ENCODE measurements around the gene EYA2. TPM values are rescaled to one million over a fixed set of nuclear protein-coding genes. Genes with fewer than 3 reads are reported as not detected.

EYA2 gene
- total RNA-seq, 4 donors from 2014 or later = 9.7 to 22.1 (median 14.3) TPM

DNA sequence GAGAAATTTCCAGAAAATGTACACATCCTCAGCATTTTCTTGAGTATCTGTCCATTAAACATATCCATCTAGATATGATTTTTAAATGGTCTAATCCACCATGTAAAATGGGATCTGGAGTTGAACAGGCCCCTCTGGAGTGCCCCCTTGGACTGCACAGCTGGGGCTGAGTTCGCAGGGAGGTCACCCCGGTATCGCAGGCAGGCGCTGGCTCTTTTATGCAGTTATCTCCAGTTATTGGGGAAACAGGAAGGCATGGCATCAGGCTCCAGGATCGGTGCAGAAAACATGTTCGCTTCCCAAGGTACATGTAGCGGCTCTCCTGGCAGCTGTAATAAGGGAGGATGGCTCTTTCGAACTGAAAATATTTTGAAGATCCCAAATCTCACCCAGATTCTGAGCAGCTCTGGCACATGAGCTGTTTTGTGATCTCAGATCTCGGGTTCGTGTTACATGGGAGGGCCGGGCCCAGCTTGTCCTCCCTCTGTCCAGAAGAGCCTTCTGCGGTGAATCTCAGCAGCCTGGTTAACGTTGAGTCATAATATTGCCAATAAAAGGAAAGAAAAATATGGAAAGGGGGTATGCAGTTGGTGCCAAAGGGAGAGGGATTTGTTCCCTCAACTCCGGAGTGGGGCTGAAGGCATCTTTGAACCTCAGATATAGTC is 167.7 kb downstream of the EYA2 start:
- intact Hi-C loops (cut with DNase I) = no loop called here
- 50 to 67% methylated on average over 11 of the region's 14 CpGs for WGBS, 2 donors
- H3K9me3 ChIP-seq = peaks cover 0 to 14% (median 0%) of the 10 kb centered on the region in 3 donors
- no peaks in the 10 kb centered on the region for H3K27me3 ChIP-seq
- no peak overlapping the region for H3K4me3 ChIP-seq
- peaks cover 0 to 18% (median 0%) of the 10 kb centered on the region in 3 donors for H3K36me3 ChIP-seq
- no peak for DNase-seq
- H3K27ac ChIP-seq = peak overlapping the region; percentile 45 to 64 (median 55)
- no peak for TF ChIP-seq POLR2A (IDR thresholded peaks at IDR 0.05)
- TF ChIP-seq, protein P1, sequence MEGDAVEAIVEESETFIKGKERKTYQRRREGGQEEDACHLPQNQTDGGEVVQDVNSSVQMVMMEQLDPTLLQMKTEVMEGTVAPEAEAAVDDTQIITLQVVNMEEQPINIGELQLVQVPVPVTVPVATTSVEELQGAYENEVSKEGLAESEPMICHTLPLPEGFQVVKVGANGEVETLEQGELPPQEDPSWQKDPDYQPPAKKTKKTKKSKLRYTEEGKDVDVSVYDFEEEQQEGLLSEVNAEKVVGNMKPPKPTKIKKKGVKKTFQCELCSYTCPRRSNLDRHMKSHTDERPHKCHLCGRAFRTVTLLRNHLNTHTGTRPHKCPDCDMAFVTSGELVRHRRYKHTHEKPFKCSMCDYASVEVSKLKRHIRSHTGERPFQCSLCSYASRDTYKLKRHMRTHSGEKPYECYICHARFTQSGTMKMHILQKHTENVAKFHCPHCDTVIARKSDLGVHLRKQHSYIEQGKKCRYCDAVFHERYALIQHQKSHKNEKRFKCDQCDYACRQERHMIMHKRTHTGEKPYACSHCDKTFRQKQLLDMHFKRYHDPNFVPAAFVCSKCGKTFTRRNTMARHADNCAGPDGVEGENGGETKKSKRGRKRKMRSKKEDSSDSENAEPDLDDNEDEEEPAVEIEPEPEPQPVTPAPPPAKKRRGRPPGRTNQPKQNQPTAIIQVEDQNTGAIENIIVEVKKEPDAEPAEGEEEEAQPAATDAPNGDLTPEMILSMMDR (IDR thresholded peaks at IDR 0.05) = no peak
- H3K4me1 ChIP-seq = peaks cover 4 to 49% (median 12%) of the 10 kb centered on the region in 3 donors

DNA sequence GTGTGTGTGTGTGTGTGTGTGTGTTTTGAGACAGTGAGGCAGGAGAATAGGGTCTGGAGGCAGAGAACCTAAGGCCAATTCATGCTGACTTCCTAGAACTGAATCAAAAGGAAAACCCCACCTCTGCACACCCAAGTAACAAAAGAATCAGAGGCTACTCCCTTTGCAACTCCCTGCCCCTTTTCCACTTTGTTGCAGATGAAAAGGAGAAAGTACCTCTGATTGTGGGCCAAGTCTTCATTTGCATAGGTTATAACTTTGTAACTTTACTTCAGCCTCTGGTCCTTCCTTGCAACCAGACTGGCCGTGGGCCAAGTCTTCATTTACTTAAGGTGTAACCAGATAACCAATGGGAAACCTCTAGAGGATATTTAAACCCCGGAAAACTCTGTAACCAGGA is 168.8 kb downstream of the EYA2 start:
- H3K36me3 ChIP-seq = peaks cover 0 to 25% (median 0%) of the 10 kb centered on the region in 3 donors
- no peak for TF ChIP-seq POLR2A (IDR thresholded peaks at IDR 0.05)
- TF ChIP-seq, protein P1 (IDR thresholded peaks at IDR 0.05) = no peak
- 32 to 34% methylated on average over 2 of the region's 2 CpGs for WGBS, 2 donors
- H3K27me3 ChIP-seq = no peaks in the 10 kb centered on the region
- intact Hi-C loops (cut with DNase I) = no loop called here
- no peak overlapping the region for H3K4me3 ChIP-seq
- peaks cover 4 to 39% (median 12%) of the 10 kb centered on the region in 3 donors for H3K4me1 ChIP-seq
- no peak for DNase-seq
- peaks cover 0 to 24% (median 10%) of the 10 kb centered on the region in 3 donors for H3K9me3 ChIP-seq
- H3K27ac ChIP-seq = peak overlapping the region; percentile 28 to 64 (median 50)

DNA sequence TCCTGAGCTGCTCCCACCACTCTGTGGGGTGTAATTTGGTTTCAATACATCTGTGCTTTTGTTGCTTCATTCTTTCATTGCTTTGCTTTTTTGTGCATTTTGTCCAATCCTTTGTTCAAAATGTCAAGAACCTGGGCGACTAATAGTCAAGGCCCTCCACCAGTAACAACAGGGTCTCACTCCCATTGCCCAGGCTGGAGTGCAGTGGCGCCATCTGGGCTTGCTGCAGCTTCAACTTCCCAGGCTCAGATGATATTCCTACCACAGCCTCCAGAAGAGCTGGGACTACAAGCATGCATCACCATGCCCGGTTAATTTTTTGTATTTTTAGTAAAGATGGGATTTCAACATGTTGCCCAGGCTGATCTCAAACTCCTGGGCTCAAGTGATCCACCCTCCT is 169.2 kb downstream of the EYA2 start:
- H3K4me1 ChIP-seq = peaks cover 4 to 38% (median 12%) of the 10 kb centered on the region in 3 donors
- H3K4me3 ChIP-seq = no peak overlapping the region
- H3K36me3 ChIP-seq = peaks cover 0 to 29% (median 0%) of the 10 kb centered on the region in 3 donors
- no peak for TF ChIP-seq POLR2A (IDR thresholded peaks at IDR 0.05)
- TF ChIP-seq, protein P1 (IDR thresholded peaks at IDR 0.05) = no peak
- H3K27ac ChIP-seq = peak overlapping the region in 3 of 4 donors; percentile 28 to 64 (median 32)
- DNase-seq = no peak
- no peaks in the 10 kb centered on the region for H3K27me3 ChIP-seq
- WGBS, 2 donors = 25 to 65% methylated on average over 2 to 3 of the region's 3 CpGs
- H3K9me3 ChIP-seq = peaks cover 0 to 28% (median 14%) of the 10 kb centered on the region in 3 donors
- intact Hi-C loops (cut with DNase I) = no loop called here

DNA sequence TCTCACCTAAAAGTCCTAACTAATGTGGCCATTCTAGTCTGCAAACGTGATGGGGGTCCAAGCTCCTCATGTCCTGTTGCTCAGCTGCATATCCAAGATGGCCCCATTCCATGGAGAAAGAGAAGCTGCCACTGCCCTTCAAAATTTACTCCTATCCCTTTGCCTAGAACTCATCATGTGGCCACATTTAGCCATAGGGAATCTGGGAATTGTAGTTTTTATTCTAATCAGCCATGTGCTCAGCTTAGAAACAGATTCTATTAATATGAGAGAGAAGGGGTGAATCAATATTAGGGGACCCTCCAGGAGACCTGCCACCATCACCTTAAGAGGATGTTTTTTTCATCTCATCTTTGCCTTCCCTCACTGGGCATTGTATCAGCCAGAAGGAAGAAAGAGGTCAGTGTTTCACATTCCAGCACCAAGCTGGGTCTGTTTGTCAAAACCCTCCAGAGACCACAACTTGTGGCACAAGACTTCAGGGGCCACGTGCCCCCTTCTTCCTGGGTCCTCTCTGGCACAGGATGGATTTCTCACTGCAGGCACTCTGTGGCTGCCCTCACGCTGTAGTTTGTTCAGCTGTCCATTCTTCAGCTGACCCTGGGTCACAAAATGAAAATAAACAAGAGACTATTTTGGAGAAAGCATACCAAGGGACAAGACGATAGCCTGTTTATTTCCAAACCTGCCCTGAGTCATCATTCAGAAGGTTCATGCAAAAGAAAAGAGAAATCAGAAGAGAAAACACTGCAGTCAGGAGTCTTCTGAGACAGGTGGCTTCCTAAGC is 172.0 kb downstream of the EYA2 start:
- DNase-seq = no peak
- Histone ChIP-seq H3K9me3 (peaks cover 0 to 28% (median 15%) of the 10 kb centered on the region in 3 donors), H3K36me3 (peaks cover 0 to 41% (median 0%) of the 10 kb centered on the region in 3 donors), H3K27me3 (no peaks in the 10 kb centered on the region), H3K4me3 (no peak overlapping the region), H3K4me1 (peaks cover 4 to 21% (median 10%) of the 10 kb centered on the region in 3 donors), H3K27ac (no peak overlapping the region)
- intact Hi-C loops (cut with DNase I) = no loop called here
- 32 to 46% methylated on average over 4 of the region's 4 CpGs for WGBS, 2 donors
- no peak for TF ChIP-seq POLR2A (IDR thresholded peaks at IDR 0.05)
- TF ChIP-seq, protein P1 (IDR thresholded peaks at IDR 0.05) = no peak

DNA sequence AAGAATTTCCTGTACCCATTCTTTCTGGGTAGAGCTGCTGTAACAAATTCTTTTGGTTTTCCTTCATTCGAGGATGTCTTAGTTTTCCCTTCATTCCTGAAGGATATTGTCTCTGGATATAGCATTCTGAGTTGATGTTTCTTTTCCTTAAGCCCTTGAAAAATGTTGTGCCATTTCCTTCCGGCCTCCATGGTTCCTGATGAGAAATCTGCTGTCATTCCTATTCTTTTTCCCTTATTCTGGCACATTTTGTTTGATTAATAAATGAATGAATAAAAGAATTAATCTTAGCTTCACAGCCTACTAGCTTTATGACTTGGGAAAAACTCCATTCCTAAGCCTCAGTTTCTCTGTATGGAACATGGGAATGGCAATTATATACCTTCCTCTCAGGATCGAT is 173.1 kb downstream of the EYA2 start:
- DNase-seq = no peak
- Histone ChIP-seq H3K4me1 (peaks cover 1 to 13% (median 6%) of the 10 kb centered on the region in 3 donors), H3K4me3 (no peak overlapping the region), H3K27ac (no peak overlapping the region), H3K9me3 (peaks cover 0 to 28% (median 15%) of the 10 kb centered on the region in 3 donors), H3K36me3 (peaks cover 0 to 52% (median 0%) of the 10 kb centered on the region in 3 donors), H3K27me3 (no peaks in the 10 kb centered on the region)
- TF ChIP-seq POLR2A (IDR thresholded peaks at IDR 0.05) = no peak
- TF ChIP-seq, protein P1 (IDR thresholded peaks at IDR 0.05) = no peak
- 78 to 90% methylated on average over 3 of the region's 3 CpGs for WGBS, 2 donors
- intact Hi-C loops (cut with DNase I) = no loop called here
